Aorta (tissue), 5 donors: ENCODE data around the gene TRIP12. TPM values are rescaled to one million over a fixed set of nuclear protein-coding genes. Genes with fewer than 3 reads are reported as not detected.

Experiments used
- ATAC-seq: fragments of 200-7000 bp; cut with Tn5 transposase; one replicate; pipeline ENCODE4 v1.9.1; 2022; ENCODE audit warnings: moderate library complexity; ENCODE audit not compliant: low FRiP score
- DNase-seq, 2 donors: peaks; one replicate each; pipeline ENCODE4 v3.0.0-alpha.2; 2020
- H3K27ac ChIP-seq, 2 donors: one replicate each; pipeline ENCODE4 v1.5.1; 2013; ENCODE audit warnings: low read length in 2 of 2, mild to moderate bottlenecking in 2 of 2, moderate library complexity in 2 of 2, control low read depth in 1 of 2, inconsistent platforms in 1 of 2, low read depth in 1 of 2
- H3K27me3 ChIP-seq, 2 donors: one replicate each; pipeline ENCODE4 v1.6.1; 2013; ENCODE audit warnings: control low read depth in 1 of 2, low read length in 1 of 2, mild to moderate bottlenecking in 1 of 2, moderate library complexity in 1 of 2; ENCODE audit not compliant: insufficient read depth in 2 of 2, control insufficient read depth in 1 of 2
- H3K36me3 ChIP-seq, 2 donors: one replicate each; pipeline ENCODE4 v1.6.1; 2013; ENCODE audit warnings: control low read depth in 1 of 2, low read length in 1 of 2, mild to moderate bottlenecking in 1 of 2; ENCODE audit not compliant: insufficient read depth in 2 of 2, control insufficient read depth in 1 of 2
- H3K4me1 ChIP-seq, 2 donors: one replicate each; pipeline ENCODE4 v1.6.1; 2013; ENCODE audit warnings: low read length in 2 of 2, control low read depth in 1 of 2, mild to moderate bottlenecking in 1 of 2, moderate library complexity in 1 of 2; ENCODE audit not compliant: insufficient read depth in 2 of 2, control insufficient read depth in 1 of 2
- H3K4me3 ChIP-seq, 2 donors: one replicate each; pipeline ENCODE4 v1.5.1; 2013; ENCODE audit warnings: low read length in 2 of 2, control low read depth in 1 of 2, mild to moderate bottlenecking in 1 of 2
- H3K9me3 ChIP-seq: one replicate; pipeline ENCODE4 v1.6.1; 2013; ENCODE audit warnings: mild to moderate bottlenecking, low read length; ENCODE audit not compliant: control insufficient read depth
- whole genome bisulfite sequencing, 2 donors: extraction: QIAGEN DNeasy Blood & Tissue Kit; methylation state at CpG; one replicate each; pipeline ENCODE4 v1.1.7; 2013; 5-methylcytosine and 5-hydroxymethylcytosine counted together
- intact Hi-C, 2 donors: fragments of 100-400 bp; cut with DNase I; formaldehyde crosslinking; loops; one replicate each; pipeline versions ENCODE4 v1.14.2 to v1.15.0; 2022
- polyA plus RNA-seq, 2 donors: library from polyadenylated mRNA; stranded (reverse); fragments of 200-250 nt; gene quantifications; one replicate each; pipeline ENCODE4 v1.2.3, GENCODE V29; 2013
- total RNA-seq, 2 donors: library from RNA; stranded (reverse); fragmentation: NEBNext Ultra II Directional; extraction: Animal tissue kit (Norgen Biotek cat#: 25700); gene quantifications; one replicate each; pipeline ENCODE4 v1.2.1, GENCODE V29; 2021
- donor health status: healthy with polysubstance abuse.
- donor health status: Bipolar disorder and iron deficiency.
- donor health status: DM: no; HTN: no; CAD: no.
- donor health status: DM: no; HTN: no; CAD: no.
- donor health status: DM: yes; HTN: yes; CAD: no.

Gene TRIP12
- total and polyA plus RNA-seq, 4 donors = 22.5 to 232 (median 123) TPM

- no peaks in the 10 kb centered on the region for H3K36me3 ChIP-seq
- intact Hi-C loops = no loop called here
- WGBS, 2 donors = 37 to 61% methylated on average over 4 of the region's 4 CpGs
- no peak overlapping the region for H3K4me3 ChIP-seq
- no peak for DNase-seq
- no peak overlapping the region for H3K27ac ChIP-seq
- no peaks in the 10 kb centered on the region for H3K27me3 ChIP-seq
- ATAC-seq = no peak
- H3K9me3 ChIP-seq = no peaks in the 10 kb centered on the region
- peaks cover 0 to 6% of the 10 kb centered on the region in 2 donors for H3K4me1 ChIP-seq
These were observed 106.5 kb downstream of the TRIP12 start for GRCh38 chr2:229815342-229815741.

DNA sequence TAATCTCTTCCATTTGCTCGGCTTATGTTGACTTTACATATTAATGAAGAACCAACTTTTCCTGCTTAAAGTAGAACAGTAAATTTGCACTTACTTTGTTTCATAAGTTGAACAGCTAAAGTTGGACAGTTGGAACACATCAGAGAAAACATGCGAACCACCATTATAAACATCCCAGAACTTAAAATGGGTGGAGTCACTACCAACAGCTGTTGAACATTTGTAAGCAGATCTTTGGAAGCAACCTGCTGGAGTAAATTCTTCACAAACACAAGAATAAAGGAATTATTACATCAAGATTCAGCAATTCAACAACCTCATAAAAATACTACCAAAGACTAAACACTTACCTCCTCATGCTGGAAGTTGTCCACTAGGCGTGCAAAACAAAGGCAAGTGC lies 111.0 kb downstream of the TRIP12 start:
- Histone ChIP-seq H3K27ac (no peak overlapping the region), H3K9me3 (no peaks in the 10 kb centered on the region), H3K27me3 (no peaks in the 10 kb centered on the region), H3K4me1 (peaks cover 0 to 6% of the 10 kb centered on the region in 2 donors), H3K4me3 (no peak overlapping the region), H3K36me3 (peaks cover 0 to 4% of the 10 kb centered on the region in 2 donors)
- DNase-seq = no peak
- no peak for ATAC-seq
- intact Hi-C loops = no loop called here
- 67 to 69% methylated on average over 3 of the region's 3 CpGs for WGBS, 2 donors

GRCh38 chr2:229805559-229805958 lies 116.2 kb downstream of the TRIP12 start:
- WGBS, 2 donors = 87 to 92% methylated on average over 6 of the region's 6 CpGs
- intact Hi-C loops = no loop called here
- Histone ChIP-seq H3K4me3 (no peak overlapping the region), H3K27ac (no peak overlapping the region), H3K9me3 (no peaks in the 10 kb centered on the region), H3K4me1 (peaks cover 0 to 2% of the 10 kb centered on the region in 2 donors), H3K36me3 (peaks cover 2 to 6% of the 10 kb centered on the region in 2 donors), H3K27me3 (no peaks in the 10 kb centered on the region)
- DNase-seq (no peak), ATAC-seq (no peak)

DNA sequence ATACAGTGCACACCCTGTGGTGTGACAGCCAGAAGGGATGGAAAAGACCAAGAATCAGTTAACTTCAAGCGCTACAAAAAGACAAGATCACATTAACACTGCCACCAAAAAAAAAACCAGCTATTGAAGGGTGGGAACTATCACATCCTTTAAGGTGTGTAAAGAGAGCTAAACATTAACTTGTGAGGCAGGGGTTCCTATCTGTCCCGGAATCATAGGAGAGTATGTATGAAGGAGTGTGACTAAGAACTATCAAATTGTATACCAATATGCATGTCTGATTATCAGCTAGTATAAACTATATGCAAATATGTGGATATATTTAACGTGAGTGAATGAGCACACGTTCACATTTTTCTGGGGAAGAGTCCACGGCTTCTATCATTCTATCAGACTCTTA lies 119.0 kb downstream of the TRIP12 start:
- Histone ChIP-seq H3K27me3 (no peaks in the 10 kb centered on the region), H3K27ac (no peak overlapping the region), H3K9me3 (no peaks in the 10 kb centered on the region), H3K4me1 (peaks cover 2 to 3% of the 10 kb centered on the region in 2 donors), H3K36me3 (peaks cover 2 to 6% of the 10 kb centered on the region in 2 donors), H3K4me3 (no peak overlapping the region)
- DNase-seq (no peak), ATAC-seq (no peak)
- WGBS, 2 donors = 65 to 71% methylated on average over 5 of the region's 5 CpGs
- intact Hi-C loops = loop anchor here (5.0 kb wide), 1 partner anchor 120 kb away; the partner anchor contains the start of genes FBXO36 (in 2 of the 2) and TRIP12 (in 2 of the 2)

GRCh38 chr2:229800997-229801754 lies 120.6 kb downstream of the TRIP12 start:
- ATAC-seq = peak; percentile 68
- intact Hi-C loops = loop anchor here (5.0 kb wide), 1 partner anchor 121 kb away; the partner anchor contains the start of genes FBXO36 (in 2 of the 2) and TRIP12 (in 2 of the 2)
- no peaks in the 10 kb centered on the region for H3K9me3 ChIP-seq
- peak; percentile 70 to 78 for DNase-seq
- H3K4me3 ChIP-seq = no peak overlapping the region
- H3K27ac ChIP-seq = peak overlapping the region in 1 of 2 donors; percentile 43
- H3K27me3 ChIP-seq = no peaks in the 10 kb centered on the region
- peaks cover 2% of the 10 kb centered on the region in 2 donors for H3K36me3 ChIP-seq
- peaks cover 2 to 3% of the 10 kb centered on the region in 2 donors for H3K4me1 ChIP-seq

- H3K4me3 ChIP-seq = no peak overlapping the region
These were observed 123.2 kb downstream of the TRIP12 start for GRCh38 chr2:229798446-229799155.

GRCh38 chr2:229795058-229795457 lies 126.8 kb downstream of the TRIP12 start:
- DNase-seq (no peak), ATAC-seq (no peak)
- intact Hi-C loops = no loop called here
- Histone ChIP-seq H3K27me3 (no peaks in the 10 kb centered on the region), H3K4me3 (no peak overlapping the region), H3K36me3 (peaks cover 2 to 8% of the 10 kb centered on the region in 2 donors), H3K4me1 (peaks cover 0 to 3% of the 10 kb centered on the region in 2 donors), H3K9me3 (no peaks in the 10 kb centered on the region), H3K27ac (no peak overlapping the region)

More at GRCh38 chr2:229798446-229799155, 123.2 kb downstream of the TRIP12 start:
- Histone ChIP-seq H3K9me3 (no peaks in the 10 kb centered on the region), H3K36me3 (peaks cover 2% of the 10 kb centered on the region in 2 donors), H3K27ac (peak overlapping the region in 1 of 2 donors; percentile 1), H3K4me1 (peaks cover 2 to 3% of the 10 kb centered on the region in 2 donors), H3K27me3 (no peaks in the 10 kb centered on the region)
- DNase-seq (no peak), ATAC-seq (no peak)
- WGBS, 2 donors = 2 to 7% methylated on average over 5 of the region's 5 CpGs
- intact Hi-C loops = no loop called here

DNA sequence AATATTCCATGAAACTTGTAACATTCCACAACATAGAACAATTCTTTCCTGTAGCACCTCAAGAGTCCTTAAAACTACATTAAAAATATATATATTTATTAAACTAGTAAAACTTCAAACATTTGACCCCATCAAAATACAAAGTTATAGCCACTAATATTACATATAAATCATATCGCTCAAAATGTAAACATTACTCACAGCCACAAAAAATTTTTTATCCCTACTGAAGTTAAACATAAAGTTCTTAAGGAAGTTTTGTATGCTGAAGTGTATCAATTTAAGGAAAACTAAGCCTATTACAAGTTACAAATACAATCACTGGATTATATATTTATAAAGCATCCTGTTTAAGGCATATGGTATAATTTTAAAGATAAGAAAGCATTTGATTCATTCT lies 127.2 kb downstream of the TRIP12 start:
- no peak overlapping the region for H3K27ac ChIP-seq
- intact Hi-C loops = no loop called here
- H3K4me1 ChIP-seq = peaks cover 0 to 3% of the 10 kb centered on the region in 2 donors
- 93 to 94% methylated on average over 1 of the region's 1 CpG for WGBS, 2 donors
- DNase-seq (no peak), ATAC-seq (no peak)
- H3K27me3 ChIP-seq = no peaks in the 10 kb centered on the region
- H3K36me3 ChIP-seq = peaks cover 2 to 8% of the 10 kb centered on the region in 2 donors
- H3K4me3 ChIP-seq = no peak overlapping the region
- H3K9me3 ChIP-seq = no peaks in the 10 kb centered on the region
